Spleen (tissue), 11 donors: ENCODE measurements around the gene TOP3A. TPM values are rescaled to one million over a fixed set of nuclear protein-coding genes. Genes with fewer than 3 reads are reported as not detected.

Experiments
- DNase-seq: peaks from one replicate; pipeline ENCODE4 v3.0.0-alpha.2; 2020
- H3K27ac ChIP-seq, 8 donors: fragments of 200-600 bp; sonication (generic) in 7 of 8; 1 replicate in 4 of 8; 2 replicates in 4 of 8; pipeline versions ENCODE4 v1.5.0 to v1.8.0; 2016 to 2021; ENCODE audit warnings: inconsistent platforms in 4 of 8, mild to moderate bottlenecking in 4 of 8, moderate library complexity in 1 of 8
- H3K27me3 ChIP-seq, 7 donors: fragments of 200-600 bp; sonication (generic) in 6 of 7; replicated peaks in 1 of 7; 1 replicate in 4 of 7; 2 replicates in 3 of 7; pipeline versions ENCODE4 v1.5.0 to v1.8.0; 2016 to 2021; ENCODE audit warnings: inconsistent platforms in 3 of 7, mild to moderate bottlenecking in 1 of 7
- H3K36me3 ChIP-seq, 6 donors: fragments of 200-600 bp; sonication (generic) in 5 of 6; 1 replicate in 4 of 6; 2 replicates in 2 of 6; pipeline versions ENCODE4 v1.5.0 to v1.8.0; 2016 to 2021; ENCODE audit warnings: inconsistent platforms in 2 of 6
- H3K4me1 ChIP-seq, 6 donors: fragments of 200-600 bp; sonication (generic) in 5 of 6; 1 replicate in 3 of 6; 2 replicates in 3 of 6; pipeline versions ENCODE4 v1.5.0 to v1.8.0; 2016 to 2021; ENCODE audit warnings: inconsistent platforms in 3 of 6
- H3K4me3 ChIP-seq, 8 donors: fragments of 200-600 bp; sonication (generic) in 7 of 8; 1 replicate in 4 of 8; 2 replicates in 4 of 8; pipeline versions ENCODE4 v1.5.0 to v1.8.0; 2016 to 2021; ENCODE audit warnings: inconsistent platforms in 4 of 8, mild to moderate bottlenecking in 4 of 8, moderate library complexity in 2 of 8
- H3K9me3 ChIP-seq, 8 donors: fragments of 200-600 bp; sonication (generic) in 7 of 8; 1 replicate in 4 of 8; 2 replicates in 4 of 8; pipeline versions ENCODE4 v1.5.0 to v1.8.0; 2016 to 2021; ENCODE audit warnings: inconsistent platforms in 4 of 8
- CTCF ChIP-seq, 11 experiments: fragments of 200-600 bp in 7 of 11; fragments of 450-650 bp in 4 of 11; sonication (generic) in 4 of 11; IDR thresholded peaks in 8 of 11; conservative IDR thresholded peaks in 3 of 11; 1 replicate in 7 of 11; 2 replicates in 4 of 11; pipeline versions ENCODE4 v1.4.0 to v1.8.0; 2016 to 2021; ENCODE audit warnings: antibody characterized with exemption in 11 of 11, inconsistent platforms in 4 of 11, mild to moderate bottlenecking in 1 of 11
- POLR2A ChIP-seq, 3 donors: fragments of 450-650 bp; IDR thresholded peaks; one replicate each; pipeline ENCODE4 v1.5.1; 2017; ENCODE audit warnings: antibody characterized with exemption in 3 of 3, mild to moderate bottlenecking in 1 of 3
- POLR2AphosphoS5 ChIP-seq, 3 donors: sonication (generic); formaldehyde crosslinking; IDR thresholded peaks; one replicate each; pipeline ENCODE4 v1.5.1; 2017; ENCODE audit warnings: antibody characterized with exemption in 3 of 3
- WGBS, 5 donors: extraction: QIAGEN DNeasy Blood & Tissue Kit in 3 of 5; methylation state at CpG; one replicate each; pipeline versions ENCODE4 v1.1.5 to v1.1.7; 2013 to 2018; 5-methylcytosine and 5-hydroxymethylcytosine counted together
- intact Hi-C: fragments of 100-400 bp; cut with DNase I; formaldehyde crosslinking; loops from one replicate; pipeline ENCODE4 v1.15.0; 2023; ENCODE audit warnings: low total_unique reads
- polyA plus RNA-seq, 3 donors: library from polyadenylated mRNA; stranded (reverse); fragments of 200-250 nt; gene quantifications; one replicate each; pipeline ENCODE4 v1.2.1, GENCODE V29; 2013
- total RNA-seq, 7 donors: library from RNA; depleted of rRNA in 3 of 7; stranded (reverse); fragments of >200 nt in 3 of 7; fragmentation: NEBNext Ultra II Directional in 4 of 7; extraction: Animal tissue kit (Norgen Biotek cat#: 25700) in 4 of 7; gene quantifications; one replicate each; pipeline versions ENCODE4 v1.1.0 to v1.2.1, GENCODE V29; 2016 to 2021
- donor health status: healthy with polysubstance abuse.
- donor health status: DM: no; HTN: no; CAD: no; lungs with moderate emphysema.
- donor health status: DM: no; HTN: no; CAD: no.
- donor health status: Bipolar disorder and iron deficiency.
- donor health status: healthy.
- donor health status: DM: no; HTN: no; CAD: no.
- donor health status: DM: yes; HTN: yes; CAD: no.

TOP3A gene
- total and polyA plus RNA-seq, 10 donors, result 9.8 to 60.1 (median 43.9) TPM

- TF ChIP-seq POLR2A (IDR thresholded peaks at IDR 0.05) (no peak), CTCF (IDR thresholded peaks at IDR 0.05 in 8 of 11, conservative IDR thresholded peaks at IDR 0.05 in 3 of 11) (no peak), POLR2AphosphoS5 (IDR thresholded peaks at IDR 0.05) (no peak)
- no peaks in the 10 kb centered on the region for H3K9me3 ChIP-seq
- no peak for DNase-seq
- intact Hi-C loops, result no loop called here
- no peaks in the 10 kb centered on the region for H3K27me3 ChIP-seq
- no peak overlapping the region for H3K27ac ChIP-seq
- H3K4me3 ChIP-seq, result no peak overlapping the region
- H3K36me3 ChIP-seq, result peaks cover 5 to 99% (median 89%) of the 10 kb centered on the region in 6 donors
- H3K4me1 ChIP-seq, result no peaks in the 10 kb centered on the region
- WGBS, 5 donors, result 89 to 100% (median 100%) methylated on average over 1 of the region's 1 CpG
Observed at GRCh38 chr17:18277076-18277475, 37.7 kb downstream of the TOP3A start.

GRCh38 chr17:18270046-18270931 lies 44.5 kb downstream of the TOP3A start:
- intact Hi-C loops, result no loop called here
- peaks cover 0 to 10% (median 0%) of the 10 kb centered on the region in 6 donors for H3K4me1 ChIP-seq
- no peak overlapping the region for H3K4me3 ChIP-seq
- no peak overlapping the region for H3K27ac ChIP-seq
- DNase-seq, result no peak
- no peaks in the 10 kb centered on the region for H3K9me3 ChIP-seq
- no peaks in the 10 kb centered on the region for H3K27me3 ChIP-seq
- 88 to 92% (median 89%) methylated on average over 13 to 14 of the region's 14 CpGs for WGBS, 5 donors
- no peak for TF ChIP-seq CTCF (IDR thresholded peaks at IDR 0.05 in 8 of 11, conservative IDR thresholded peaks at IDR 0.05 in 3 of 11)
- no peak for TF ChIP-seq POLR2A (IDR thresholded peaks at IDR 0.05)
- TF ChIP-seq POLR2AphosphoS5 (IDR thresholded peaks at IDR 0.05), result no peak
- peaks cover 0 to 64% (median 31%) of the 10 kb centered on the region in 6 donors for H3K36me3 ChIP-seq

GRCh38 chr17:18267927-18268711 lies 46.7 kb downstream of the TOP3A start:
- no peak for DNase-seq
- H3K36me3 ChIP-seq, result peaks cover 0 to 65% (median 34%) of the 10 kb centered on the region in 6 donors
- TF ChIP-seq CTCF (IDR thresholded peaks at IDR 0.05 in 8 of 11, conservative IDR thresholded peaks at IDR 0.05 in 3 of 11), result no peak
- TF ChIP-seq POLR2AphosphoS5 (IDR thresholded peaks at IDR 0.05), result peak in 1 of 3 donors; percentile 44
- TF ChIP-seq POLR2A (IDR thresholded peaks at IDR 0.05), result no peak
- no peaks in the 10 kb centered on the region for H3K9me3 ChIP-seq
- H3K27me3 ChIP-seq, result no peaks in the 10 kb centered on the region
- intact Hi-C loops, result no loop called here
- peaks cover 0 to 13% (median under 1%) of the 10 kb centered on the region in 6 donors for H3K4me1 ChIP-seq
- 61 to 69% (median 64%) methylated on average over 12 to 14 of the region's 14 CpGs for WGBS, 5 donors
- H3K4me3 ChIP-seq, result no peak overlapping the region
- H3K27ac ChIP-seq, result no peak overlapping the region

- 72 to 80% (median 78%) methylated on average over 9 to 10 of the region's 10 CpGs for WGBS, 5 donors
- H3K36me3 ChIP-seq, result peaks cover 0 to 62% (median 30%) of the 10 kb centered on the region in 6 donors
- H3K4me1 ChIP-seq, result peaks cover 0 to 20% (median 6%) of the 10 kb centered on the region in 6 donors
- H3K9me3 ChIP-seq, result no peaks in the 10 kb centered on the region
- no peak overlapping the region for H3K27ac ChIP-seq
- intact Hi-C loops, result no loop called here
- no peak for DNase-seq
- H3K4me3 ChIP-seq, result no peak overlapping the region
- no peaks in the 10 kb centered on the region for H3K27me3 ChIP-seq
- TF ChIP-seq POLR2A (IDR thresholded peaks at IDR 0.05) (no peak), POLR2AphosphoS5 (IDR thresholded peaks at IDR 0.05) (peak in 1 of 3 donors; percentile 36)
Observed at GRCh38 chr17:18267366-18267765, 47.4 kb downstream of the TOP3A start.
